Osteocyte (in vitro differentiated cells): ENCODE data around the gene GRK6. TPM values are rescaled to one million over a fixed set of nuclear protein-coding genes. Genes with fewer than 3 reads are reported as not detected.

Experiments used
- DNase-seq: peaks from one replicate; pipeline ENCODE4 v3.0.0; 2021; ENCODE audit warnings: mixed read lengths; ENCODE audit not compliant: unreplicated experiment; ENCODE audit errors: extremely low spot score
- H3K27ac Mint-ChIP-seq: one replicate; pipeline ENCODE4 v1.8.0; 2021; ENCODE audit warnings: mild to moderate bottlenecking, mixed read lengths; ENCODE audit not compliant: unreplicated experiment
- H3K27me3 Mint-ChIP-seq: one replicate; pipeline ENCODE4 v1.8.0; 2021; ENCODE audit warnings: mixed read lengths; ENCODE audit not compliant: unreplicated experiment
- H3K36me3 Mint-ChIP-seq: one replicate; pipeline ENCODE4 v1.8.0; 2021; ENCODE audit warnings: mixed read lengths; ENCODE audit not compliant: unreplicated experiment
- H3K4me1 Mint-ChIP-seq: one replicate; pipeline ENCODE4 v1.8.0; 2021; ENCODE audit warnings: mixed read lengths; ENCODE audit not compliant: unreplicated experiment
- H3K4me3 Mint-ChIP-seq: one replicate; pipeline ENCODE4 v1.8.0; 2021; ENCODE audit warnings: mild to moderate bottlenecking, moderate library complexity, mixed read lengths; ENCODE audit not compliant: unreplicated experiment
- H3K9me3 Mint-ChIP-seq: one replicate; pipeline ENCODE4 v1.8.0; 2021; ENCODE audit warnings: mixed read lengths; ENCODE audit not compliant: unreplicated experiment
- total RNA-seq: library from RNA; stranded (reverse); gene quantifications from 2 replicates; pipeline ENCODE4 v1.2.1, GENCODE V29; 2021
- TF ChIP-seq, protein P1 (sequence below): fragments of 200-600 bp; sonication (generic); IDR thresholded peaks from 2 replicates; pipeline ENCODE4 v1.5.0; 2021; ENCODE audit warnings: antibody characterized with exemption, mild to moderate bottlenecking, moderate library complexity

Gene GRK6
- total RNA-seq, 1 donor from 2014 or later: 38.2 TPM

DNA sequence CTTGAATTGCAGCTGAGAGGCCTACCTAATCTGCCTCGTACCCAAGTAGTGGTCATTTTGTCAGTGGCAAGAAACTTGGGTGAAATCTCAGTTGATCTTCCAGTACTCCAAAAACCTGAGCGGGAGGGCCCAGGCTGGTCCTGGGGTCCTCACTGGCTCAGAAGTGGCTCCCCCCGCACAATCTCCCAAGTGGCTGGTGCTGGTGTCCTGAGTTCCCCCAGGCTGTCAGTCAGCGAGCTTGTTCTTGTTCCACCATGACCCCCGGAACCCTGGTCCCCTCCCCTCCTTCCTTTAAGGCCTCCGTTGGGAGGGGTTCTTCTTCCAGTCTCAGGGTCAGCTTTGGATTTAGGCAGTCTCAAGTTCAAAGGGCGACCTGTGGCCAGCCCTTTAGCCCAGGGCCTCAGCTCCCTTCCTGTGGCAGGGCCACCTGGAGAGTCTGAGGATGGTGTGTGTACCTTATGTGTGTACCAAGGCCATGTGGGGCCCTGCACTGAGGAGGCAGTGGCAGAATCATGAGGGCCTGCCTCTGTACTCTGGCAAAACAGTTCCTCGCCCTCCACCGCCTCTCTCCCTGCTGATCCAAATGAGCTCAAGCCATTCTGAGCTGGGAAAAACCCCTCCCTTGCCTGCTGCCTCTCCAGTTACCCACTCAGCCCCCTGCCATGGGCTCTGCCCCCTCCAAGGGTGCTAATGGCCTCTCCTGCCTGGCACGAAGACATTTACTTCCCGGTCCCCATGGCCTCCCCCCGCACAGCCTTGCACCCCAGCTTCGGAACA lies 51.4 kb downstream of the GRK6 start:
- Mint-ChIP-seq H3K27me3 (no peaks in the 10 kb centered on the region), H3K36me3 (peaks cover 5% of the 10 kb centered on the region), H3K9me3 (no peaks in the 10 kb centered on the region), H3K4me1 (peaks cover 46% of the 10 kb centered on the region), H3K4me3 (no peak overlapping the region), H3K27ac (peak overlapping the region; percentile 83)
- TF ChIP-seq, protein P1, sequence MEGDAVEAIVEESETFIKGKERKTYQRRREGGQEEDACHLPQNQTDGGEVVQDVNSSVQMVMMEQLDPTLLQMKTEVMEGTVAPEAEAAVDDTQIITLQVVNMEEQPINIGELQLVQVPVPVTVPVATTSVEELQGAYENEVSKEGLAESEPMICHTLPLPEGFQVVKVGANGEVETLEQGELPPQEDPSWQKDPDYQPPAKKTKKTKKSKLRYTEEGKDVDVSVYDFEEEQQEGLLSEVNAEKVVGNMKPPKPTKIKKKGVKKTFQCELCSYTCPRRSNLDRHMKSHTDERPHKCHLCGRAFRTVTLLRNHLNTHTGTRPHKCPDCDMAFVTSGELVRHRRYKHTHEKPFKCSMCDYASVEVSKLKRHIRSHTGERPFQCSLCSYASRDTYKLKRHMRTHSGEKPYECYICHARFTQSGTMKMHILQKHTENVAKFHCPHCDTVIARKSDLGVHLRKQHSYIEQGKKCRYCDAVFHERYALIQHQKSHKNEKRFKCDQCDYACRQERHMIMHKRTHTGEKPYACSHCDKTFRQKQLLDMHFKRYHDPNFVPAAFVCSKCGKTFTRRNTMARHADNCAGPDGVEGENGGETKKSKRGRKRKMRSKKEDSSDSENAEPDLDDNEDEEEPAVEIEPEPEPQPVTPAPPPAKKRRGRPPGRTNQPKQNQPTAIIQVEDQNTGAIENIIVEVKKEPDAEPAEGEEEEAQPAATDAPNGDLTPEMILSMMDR: no peak
- DNase-seq: no peak

DNA sequence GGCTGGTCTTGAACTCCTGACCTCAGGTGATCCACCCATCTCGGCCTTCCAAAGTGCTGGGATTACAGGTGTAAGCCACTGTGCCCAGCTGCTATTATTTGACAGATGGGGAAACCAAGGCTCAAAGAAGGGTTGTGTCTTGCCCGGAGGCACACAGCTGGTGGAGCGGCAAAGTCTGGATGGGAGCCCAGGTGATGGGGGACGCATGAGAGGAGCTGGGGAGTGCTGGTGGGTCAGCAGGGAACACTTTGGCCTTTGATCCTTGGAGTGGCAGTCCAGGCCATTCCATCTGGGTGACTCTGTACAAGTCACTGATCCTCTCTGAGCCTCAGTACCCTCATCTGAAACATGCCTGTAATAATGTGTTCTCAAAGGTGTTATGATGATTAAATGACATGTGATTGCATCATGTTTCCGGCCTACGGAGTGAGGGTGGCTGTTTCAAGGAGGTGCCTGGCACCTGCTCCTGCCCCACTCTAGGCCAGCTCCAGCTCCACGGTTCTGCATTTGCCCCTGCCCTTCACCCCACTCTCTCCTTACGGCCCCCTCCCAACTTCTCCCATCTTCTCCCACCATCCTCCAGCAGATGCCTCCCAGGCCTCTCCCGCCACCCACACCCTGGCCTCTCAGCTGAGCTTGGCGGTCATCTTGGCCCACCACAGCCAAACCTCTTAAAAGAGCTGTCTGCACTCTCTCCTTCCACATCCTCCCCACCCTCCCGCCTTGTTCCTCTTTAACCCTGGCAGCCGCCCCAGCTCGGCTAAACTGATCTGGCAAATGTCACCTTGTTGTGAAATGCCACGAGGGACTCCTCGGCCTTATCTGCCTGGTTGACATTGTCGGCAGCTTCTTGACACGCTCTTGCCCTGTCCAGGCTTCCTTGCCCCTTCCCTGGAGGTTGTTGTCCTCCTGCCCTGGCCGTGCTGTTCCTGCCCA lies 52.5 kb downstream of the GRK6 start:
- TF ChIP-seq, protein P1: no peak
- H3K9me3 Mint-ChIP-seq: no peaks in the 10 kb centered on the region
- DNase-seq: no peak
- no peak overlapping the region for H3K4me3 Mint-ChIP-seq
- peaks cover 8% of the 10 kb centered on the region for H3K36me3 Mint-ChIP-seq
- H3K27ac Mint-ChIP-seq: peak overlapping the region; percentile 83
- peaks cover 51% of the 10 kb centered on the region for H3K4me1 Mint-ChIP-seq
- no peaks in the 10 kb centered on the region for H3K27me3 Mint-ChIP-seq

- Mint-ChIP-seq H3K36me3 (peaks cover 15% of the 10 kb centered on the region), H3K4me3 (no peak overlapping the region), H3K27me3 (no peaks in the 10 kb centered on the region), H3K9me3 (no peaks in the 10 kb centered on the region), H3K4me1 (peaks cover 55% of the 10 kb centered on the region), H3K27ac (peak overlapping the region; percentile 83)
- TF ChIP-seq, protein P1: no peak
- no peak for DNase-seq
These were observed 53.3 kb downstream of the GRK6 start for GRCh38 chr5:177479774-177480173.

GRCh38 chr5:177482359-177482795 lies 55.9 kb downstream of the GRK6 start:
- Mint-ChIP-seq H3K4me1 (peaks cover 45% of the 10 kb centered on the region), H3K36me3 (peaks cover 26% of the 10 kb centered on the region), H3K27me3 (no peaks in the 10 kb centered on the region), H3K27ac (peak overlapping the region; percentile 78), H3K9me3 (no peaks in the 10 kb centered on the region), H3K4me3 (no peak overlapping the region)
- DNase-seq: no peak
- TF ChIP-seq, protein P1: no peak

DNA sequence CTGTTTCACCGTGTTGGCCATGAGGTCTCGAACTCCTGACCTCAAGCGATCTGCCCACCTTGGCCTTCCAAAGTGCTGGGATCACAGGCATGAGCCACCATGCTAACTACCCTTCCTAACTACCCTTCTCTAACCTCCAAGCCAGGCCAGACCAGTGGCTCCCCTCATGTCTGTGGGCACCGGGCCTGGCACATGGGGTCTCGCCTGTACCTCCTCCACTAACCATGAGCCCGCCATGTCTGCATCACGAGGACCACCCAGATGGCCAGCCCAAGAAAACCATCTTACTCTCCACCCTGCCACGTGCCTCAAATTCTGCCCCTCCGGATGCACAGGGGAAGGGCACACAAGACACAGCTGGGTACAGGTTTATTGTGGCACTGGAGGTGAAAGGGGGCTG lies 56.6 kb downstream of the GRK6 start:
- TF ChIP-seq, protein P1: no peak
- Mint-ChIP-seq H3K4me3 (no peak overlapping the region), H3K36me3 (peaks cover 28% of the 10 kb centered on the region), H3K9me3 (no peaks in the 10 kb centered on the region), H3K27ac (peak overlapping the region; percentile 78), H3K27me3 (no peaks in the 10 kb centered on the region), H3K4me1 (peaks cover 43% of the 10 kb centered on the region)
- no peak for DNase-seq
